ENCODE data around the gene YIPF5.

Gene YIPF5

DNA sequence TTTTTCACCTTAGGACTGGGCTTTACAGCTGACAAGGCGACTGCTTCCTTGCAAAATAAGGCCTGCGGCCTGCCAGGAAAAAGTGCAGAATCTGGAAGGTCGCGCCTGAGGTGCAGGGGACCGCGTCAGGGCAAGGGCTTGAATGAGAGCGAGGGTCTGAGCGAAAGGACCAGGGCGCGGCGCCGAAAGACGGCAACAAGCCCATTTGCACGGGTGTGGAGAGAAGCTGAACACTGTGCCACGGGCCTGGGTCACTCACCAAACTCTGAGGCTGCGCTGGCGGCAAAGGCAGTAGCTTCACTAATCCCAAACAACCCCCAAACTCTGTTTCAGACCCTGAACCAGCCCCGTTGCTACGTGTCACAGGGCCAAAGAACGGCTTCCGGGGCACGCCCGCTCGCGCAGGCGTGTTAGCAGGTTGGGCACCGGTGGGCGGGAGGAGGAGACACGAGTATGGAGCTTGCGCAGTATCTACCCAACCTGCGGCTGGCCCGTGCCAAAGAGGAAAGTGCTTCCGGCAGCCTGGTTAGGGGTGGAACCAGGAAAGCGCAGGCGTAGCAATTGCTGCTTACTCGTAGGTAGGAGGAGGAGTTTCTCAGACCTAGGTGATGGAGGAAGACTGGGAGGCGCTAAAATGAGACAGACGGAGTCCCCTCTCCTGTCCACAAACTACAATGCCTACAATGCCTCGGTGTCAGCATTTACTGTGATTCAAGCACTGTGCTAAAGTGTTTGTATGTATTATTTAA lies at the start of gene YIPF5, which contains the start of gene KCTD16:
Gene YIPF5, minus strand, starts transcription at position 384 of the 749 bp plus-strand sequence. CDS start 704 bp downstream, outside the sequence.
Gene KCTD16, plus strand, starts transcription at position 598 of the 749 bp plus-strand sequence.
- DNase-seq (ENCODE audit: low read depth in 2 of 2): peak; percentile 93 to 96

DNA sequence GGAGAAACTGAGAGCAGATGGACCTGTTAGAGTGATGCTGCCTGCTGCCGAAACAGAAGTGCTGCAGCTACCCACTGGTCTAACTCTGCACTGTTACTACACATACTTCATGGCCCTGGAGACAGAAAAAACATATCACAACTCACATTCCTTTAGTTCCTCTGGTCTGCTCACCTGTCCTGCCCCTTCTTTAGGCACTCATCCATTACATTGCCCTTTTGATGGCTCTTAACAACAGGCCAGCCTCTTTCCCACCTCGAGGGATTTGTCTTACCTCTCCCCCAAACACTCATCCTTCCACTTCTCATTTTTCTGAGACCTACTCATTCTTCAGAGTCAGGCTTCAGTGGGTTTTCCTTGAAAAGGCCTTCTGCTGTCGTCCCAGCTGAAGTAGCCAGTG lies 49.4 kb upstream of the YIPF5 start:
- DNase-seq (ENCODE audit: low read depth in 2 of 2): no peak

GRCh38 chr5:144210655-144211054 lies 40.2 kb upstream of the YIPF5 start:
- DNase-seq (ENCODE audit: low read depth in 2 of 2): no peak

- no peak for DNase-seq (ENCODE audit: low read depth in 2 of 2)
These were observed 38.9 kb upstream of the YIPF5 start for GRCh38 chr5:144209361-144209760.

DNA sequence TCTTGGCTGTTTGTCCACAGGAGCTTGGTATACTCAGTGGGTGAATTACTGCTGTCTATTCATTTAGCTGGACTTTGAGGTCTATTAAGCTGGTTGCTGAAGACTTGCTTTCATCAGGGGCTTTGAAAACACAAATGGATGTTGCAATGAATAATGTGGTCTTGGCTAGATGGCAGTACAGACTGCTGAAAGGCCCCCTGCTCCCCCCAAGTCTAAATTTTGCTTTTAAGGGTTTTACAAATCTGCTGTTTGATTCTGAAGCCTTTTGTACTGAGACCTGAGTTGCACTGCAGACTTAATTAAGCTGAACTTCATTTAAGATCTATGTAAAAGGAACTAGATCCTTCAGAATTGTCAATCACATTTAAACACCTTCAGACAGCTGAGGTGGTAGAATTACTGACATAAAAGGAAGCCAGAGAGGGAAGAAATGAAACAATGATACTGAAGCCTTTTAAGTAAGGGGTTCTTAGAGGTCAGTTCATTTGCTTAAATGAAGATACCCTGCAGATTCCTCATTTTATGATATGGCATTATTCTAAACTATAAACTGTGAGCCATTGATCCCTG lies 37.5 kb upstream of the YIPF5 start:
- DNase-seq (ENCODE audit: low read depth in 2 of 2): no peak

DNA sequence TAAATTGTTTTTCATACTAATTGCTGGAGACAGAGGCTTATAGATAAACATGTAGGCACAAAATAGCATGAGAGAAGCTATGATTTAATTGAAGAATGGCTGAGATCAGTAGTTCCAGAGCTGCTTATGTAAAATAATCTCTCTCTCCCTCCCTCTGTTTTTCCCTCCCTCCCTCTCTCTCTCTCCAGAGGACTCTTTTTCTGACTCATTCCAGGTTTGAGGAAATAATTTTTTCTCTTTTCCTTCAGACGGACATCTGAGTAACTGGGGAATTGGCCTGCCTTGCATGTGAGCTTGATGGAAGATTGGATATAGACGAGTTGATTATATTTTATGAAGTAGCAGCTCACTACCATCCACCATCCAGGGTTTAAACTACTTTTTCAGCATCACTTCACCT lies 35.7 kb upstream of the YIPF5 start:
- no peak for DNase-seq (ENCODE audit: low read depth in 2 of 2)

DNA sequence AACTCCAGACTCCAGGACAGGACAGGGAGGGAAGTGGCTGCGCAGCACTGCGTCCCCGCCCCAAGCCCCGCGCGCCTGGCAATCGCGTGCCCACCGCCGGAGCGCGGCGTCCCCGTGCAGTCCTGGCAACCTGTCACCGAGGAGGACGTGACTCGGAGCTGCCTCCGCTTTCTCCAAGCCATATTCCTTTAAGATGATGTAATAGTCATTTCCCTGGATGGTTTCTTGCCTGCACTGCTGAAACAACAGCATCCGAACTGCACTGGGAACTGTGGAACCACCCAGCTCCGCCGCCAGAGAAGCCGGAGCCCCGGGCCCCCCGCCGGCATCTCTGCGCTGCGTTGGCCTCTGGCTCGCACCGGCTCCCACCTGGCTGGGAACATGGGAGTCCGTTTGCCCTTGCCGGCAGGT lies 34.7 kb upstream of the YIPF5 start:
- no peak for DNase-seq (ENCODE audit: low read depth in 2 of 2)

GRCh38 chr5:144203750-144204596 lies 33.5 kb upstream of the YIPF5 start:
- DNase-seq (ENCODE audit: low read depth in 2 of 2): peak in 1 of 2 donors; percentile 8

DNA sequence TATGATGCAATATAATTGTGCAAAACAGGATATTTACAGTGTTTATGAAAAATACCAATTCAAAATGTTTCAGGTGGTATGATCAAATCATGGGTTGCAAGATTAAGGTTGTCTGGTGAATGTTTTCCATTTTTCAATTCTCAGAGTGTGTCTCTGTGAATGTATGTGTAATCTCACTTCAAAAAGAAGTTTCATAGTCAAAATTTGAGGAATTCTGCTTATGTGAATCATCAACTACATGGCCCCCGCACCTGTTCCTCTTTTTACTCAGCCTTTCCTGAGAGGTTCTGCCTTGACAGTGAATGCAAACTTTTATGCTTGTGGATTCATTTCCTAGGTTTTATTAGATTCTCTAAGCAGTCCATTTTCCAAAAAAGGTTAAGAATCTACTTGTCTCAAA lies 32.3 kb upstream of the YIPF5 start:
- no peak for DNase-seq (ENCODE audit: low read depth in 2 of 2)

DNA sequence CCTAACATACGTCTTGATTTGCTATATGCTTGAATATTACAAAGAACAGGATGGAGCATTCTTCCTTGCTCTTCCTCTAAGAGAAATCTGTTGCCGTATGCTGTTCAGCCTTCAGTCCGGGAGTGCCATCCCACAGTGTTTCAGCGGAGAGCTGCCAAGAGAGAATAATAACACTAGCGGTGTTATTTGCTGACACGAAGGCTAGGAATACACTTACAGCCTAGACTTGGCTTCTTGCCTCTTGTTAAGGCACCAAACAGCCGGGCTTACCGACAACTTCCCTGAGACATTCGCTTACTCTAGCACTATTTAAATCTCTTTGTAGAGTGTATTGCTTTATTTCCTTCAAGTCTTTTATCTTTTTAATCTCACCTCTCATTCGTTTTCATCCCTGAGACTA lies 31.6 kb upstream of the YIPF5 start:
- DNase-seq (ENCODE audit: low read depth in 2 of 2): no peak

- DNase-seq (ENCODE audit: low read depth in 2 of 2): no peak
These were observed 31.1 kb upstream of the YIPF5 start for GRCh38 chr5:144201588-144201987.

- no peak for DNase-seq (ENCODE audit: low read depth in 2 of 2)
These were observed 27.9 kb upstream of the YIPF5 start for GRCh38 chr5:144198386-144198785.

GRCh38 chr5:144196612-144197011 lies 26.2 kb upstream of the YIPF5 start:
- no peak for DNase-seq (ENCODE audit: low read depth in 2 of 2)

DNA sequence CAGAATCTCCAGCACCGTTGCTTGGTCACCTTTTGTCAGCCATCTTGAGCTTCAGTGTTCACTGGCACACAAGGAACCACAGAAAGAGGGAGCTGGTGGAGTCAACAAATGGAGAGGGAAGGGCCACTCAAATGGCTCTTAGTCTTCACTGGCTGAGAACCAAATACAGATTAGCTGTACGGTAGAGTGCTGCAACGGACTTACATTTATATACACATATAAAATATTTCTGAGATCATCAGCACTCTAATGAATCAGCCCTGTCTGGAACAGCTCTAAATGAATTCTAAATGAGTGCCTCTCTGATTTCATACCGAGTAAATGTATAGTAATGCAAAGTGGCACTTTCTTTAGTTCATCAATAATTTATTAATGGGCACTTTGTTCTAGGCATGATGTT lies 25.0 kb upstream of the YIPF5 start:
- DNase-seq (ENCODE audit: low read depth in 2 of 2): no peak

- no peak for DNase-seq (ENCODE audit: low read depth in 2 of 2)
These were observed 23.7 kb upstream of the YIPF5 start for GRCh38 chr5:144194144-144194543.

DNA sequence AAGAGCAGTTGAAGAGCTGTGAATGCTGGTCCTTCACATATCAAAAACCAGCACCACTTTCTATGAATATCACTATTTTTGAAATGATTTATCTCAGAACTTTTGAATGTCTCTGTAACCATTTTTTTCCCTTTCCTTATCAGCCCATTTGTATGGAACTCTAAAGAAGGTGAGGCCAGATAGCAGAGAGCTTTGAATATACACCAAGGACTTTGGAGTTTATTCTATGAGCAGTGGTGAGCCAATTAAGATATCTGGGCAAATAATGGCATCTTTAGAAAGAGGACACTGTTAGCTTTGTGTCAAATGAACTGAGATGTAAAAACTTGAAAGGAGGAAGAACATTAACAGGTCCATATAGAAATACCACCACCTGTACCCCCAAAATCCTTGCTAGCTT lies 22.2 kb upstream of the YIPF5 start:
- no peak for DNase-seq (ENCODE audit: low read depth in 2 of 2)

GRCh38 chr5:144191998-144192397 lies 21.5 kb upstream of the YIPF5 start:
- DNase-seq (ENCODE audit: low read depth in 2 of 2): peak in 1 of 2 donors; percentile 17

DNA sequence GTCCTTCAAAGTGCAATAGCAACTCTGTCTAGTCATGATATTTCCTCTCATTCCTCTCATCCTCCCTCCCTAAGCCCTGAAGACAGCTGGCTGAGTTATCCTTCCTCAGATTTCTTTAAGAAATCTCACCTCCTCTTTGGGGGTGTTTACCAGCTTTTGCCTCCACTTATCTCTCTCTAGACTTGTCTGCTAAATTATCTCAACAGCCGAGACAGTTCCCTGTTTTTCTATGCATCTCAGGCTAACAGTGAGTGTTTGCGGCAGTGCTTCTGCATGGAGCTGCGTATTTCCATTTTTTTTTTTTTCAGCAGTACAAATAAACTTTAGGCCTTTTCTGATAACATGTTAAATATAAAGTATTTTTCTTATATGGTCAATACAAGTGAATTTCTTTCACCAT lies 21.1 kb upstream of the YIPF5 start:
- no peak for DNase-seq (ENCODE audit: low read depth in 2 of 2)

GRCh38 chr5:144189800-144190429 lies 19.5 kb upstream of the YIPF5 start:
- DNase-seq (ENCODE audit: low read depth in 2 of 2): peak; percentile 58 to 74

- peak; percentile 49 to 68 for DNase-seq (ENCODE audit: low read depth in 2 of 2)
These were observed 17.3 kb upstream of the YIPF5 start for GRCh38 chr5:144187699-144188294.

GRCh38 chr5:144183254-144183889 lies 12.9 kb upstream of the YIPF5 start:
- DNase-seq (ENCODE audit: low read depth in 2 of 2): no peak
